GM03348 (cell line): ENCODE data around the gene TCHP.
A peak's percentile ranks its signal among the peaks of the same experiment; 100 is the strongest.
"Not testable (repeated sequence)": the region's sequence is repeated elsewhere in the genome, so short reads cannot be mapped to it uniquely, and the experiment has no call there.

Experiments used
- DNase-seq: peaks from one replicate; pipeline ENCODE4 v3.0.0; 2012; ENCODE audit warnings: low spot score

TCHP gene

DNA sequence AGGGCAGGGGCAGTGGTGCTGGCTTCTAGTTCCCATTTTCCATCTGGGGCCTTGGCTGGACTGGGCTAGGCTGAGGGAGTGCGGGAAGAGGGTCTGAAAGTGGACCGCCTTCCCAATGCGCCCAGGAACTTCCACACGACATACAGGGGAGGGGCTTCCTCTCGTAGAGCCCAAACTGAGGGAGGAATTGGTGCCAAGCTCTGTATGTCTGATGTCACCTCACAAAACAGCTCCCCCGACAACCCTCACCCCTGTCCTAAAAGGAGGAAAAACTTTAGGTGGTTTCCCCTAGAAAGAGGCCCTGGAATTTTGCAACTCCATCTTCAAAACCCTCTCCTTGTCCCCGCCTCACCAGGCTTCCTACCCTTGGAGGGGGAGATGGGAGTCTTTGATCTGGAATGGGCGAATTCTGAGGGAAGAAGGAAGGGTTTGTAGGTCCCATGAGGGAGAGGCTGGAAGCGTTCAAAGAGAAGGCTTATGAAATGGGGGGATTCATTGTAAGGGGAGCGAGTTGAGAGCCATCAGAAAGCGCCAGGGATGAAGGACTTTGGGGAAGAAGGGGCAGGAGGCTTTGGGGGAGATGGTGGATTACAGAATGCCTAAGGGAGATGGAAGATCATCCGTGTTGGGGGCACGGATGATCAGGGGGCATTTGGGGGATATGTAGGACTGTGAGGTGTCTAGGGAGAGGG lies 20.6 kb upstream of the TCHP start:
- DNase-seq, result peak; percentile 48

DNA sequence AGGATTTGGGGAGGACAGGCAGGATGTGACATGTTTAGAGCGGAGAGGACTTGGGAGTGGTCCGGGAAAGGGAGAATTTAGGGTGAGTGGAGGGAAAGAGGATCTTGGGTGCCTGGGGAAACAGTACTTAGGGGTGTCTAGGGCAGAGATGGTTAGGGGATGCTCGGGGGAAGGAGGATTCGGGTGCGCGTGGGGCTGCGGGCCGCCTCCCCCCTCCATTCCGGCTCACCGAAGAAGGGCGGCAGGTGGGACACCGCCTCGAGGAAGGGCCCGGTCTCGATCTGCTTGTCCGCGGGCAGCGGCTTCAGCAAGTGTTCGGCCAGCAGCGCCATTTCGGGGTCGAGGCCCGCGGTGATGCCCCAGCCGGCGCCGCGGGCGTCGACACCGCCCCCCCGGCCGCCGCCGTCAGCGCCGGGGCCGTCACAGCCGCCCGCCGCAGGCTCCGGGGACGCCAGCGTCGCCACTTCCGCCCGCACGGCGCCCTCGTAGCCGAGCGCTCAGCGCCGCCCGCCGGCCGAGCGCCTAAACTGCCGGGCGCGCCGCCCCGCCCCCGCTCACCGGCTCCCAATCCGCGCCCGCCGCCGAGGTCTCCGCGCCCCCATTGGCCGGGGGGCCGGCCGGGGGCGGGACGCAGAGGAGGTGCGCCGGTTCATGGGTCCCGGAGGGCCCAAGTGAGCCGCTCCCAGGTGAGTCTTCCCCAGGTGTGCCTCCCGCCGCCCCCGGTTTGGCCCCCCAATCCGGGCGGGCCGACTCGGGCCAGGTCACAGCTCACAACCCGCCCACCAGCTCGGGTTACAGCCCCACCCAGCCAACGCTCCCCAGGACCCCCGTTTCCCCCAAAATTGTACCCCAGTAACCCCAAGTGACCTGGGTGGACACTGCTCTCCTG lies 19.8 kb upstream of the TCHP start, which contains the start of gene GLTP:
Gene GLTP, minus strand, starts transcription at position 499 of the 889 bp plus-strand sequence. Its CDS starts 167 bp downstream, at position 332.
- peak; percentile 99 for DNase-seq

DNA sequence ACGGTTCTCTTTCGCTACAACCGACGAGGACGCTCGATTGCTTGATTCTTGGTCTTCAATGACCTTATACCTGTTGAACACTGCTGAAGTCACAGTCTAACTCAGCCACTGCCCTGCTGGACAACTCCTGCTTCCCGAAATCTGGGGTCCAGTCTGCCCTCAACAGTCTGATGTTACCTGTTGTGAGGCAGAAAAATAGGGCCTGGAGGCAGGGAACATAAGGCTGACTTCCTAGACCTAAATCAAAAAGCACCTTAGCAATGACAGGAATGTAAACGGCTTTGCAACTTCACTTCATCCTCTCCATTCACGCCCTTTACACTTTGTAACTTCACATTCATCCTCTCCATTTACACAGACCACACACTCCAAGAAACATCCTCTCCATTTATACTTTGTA lies 19.1 kb upstream of the TCHP start:
- DNase-seq, result no peak

- DNase-seq, result no peak
Measured at GRCh38 chr12:109881752-109882151, 18.3 kb upstream of the TCHP start.

GRCh38 chr12:109883461-109883860 lies 16.6 kb upstream of the TCHP start:
- DNase-seq, result no peak

GRCh38 chr12:109885616-109886015 lies 14.5 kb upstream of the TCHP start:
- no peak for DNase-seq

GRCh38 chr12:109888179-109889020 lies 11.7 kb upstream of the TCHP start:
- peak; percentile 88 for DNase-seq

DNA sequence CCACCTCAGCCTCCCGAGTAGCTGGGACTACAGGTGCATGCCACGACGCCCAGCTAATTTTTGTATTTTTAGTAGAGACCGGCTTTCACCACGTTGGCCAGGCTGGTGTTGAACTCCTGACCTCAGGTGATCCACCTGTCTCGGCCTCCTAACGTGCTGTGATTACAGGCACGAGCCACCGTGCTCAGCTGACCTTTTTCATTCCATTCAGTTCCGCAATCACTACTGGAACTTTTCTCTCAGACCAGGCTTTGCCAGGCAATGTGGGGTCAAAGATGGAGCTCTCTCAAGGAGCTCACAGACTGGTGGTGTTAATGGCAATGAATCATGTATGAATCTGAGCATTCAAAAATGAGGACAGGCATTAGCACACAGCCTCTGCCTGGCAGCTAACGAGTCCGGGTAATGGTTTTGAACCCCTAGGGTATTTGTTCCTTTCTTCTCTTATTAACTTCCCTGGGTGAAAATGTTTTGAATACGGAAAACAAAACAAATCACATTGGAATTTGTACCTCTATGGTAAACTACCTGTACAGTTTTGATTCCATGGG lies 9.4 kb upstream of the TCHP start:
- DNase-seq, result no peak

- DNase-seq, result not testable (repeated sequence)
Measured at GRCh38 chr12:109891731-109892130, 8.3 kb upstream of the TCHP start.

DNA sequence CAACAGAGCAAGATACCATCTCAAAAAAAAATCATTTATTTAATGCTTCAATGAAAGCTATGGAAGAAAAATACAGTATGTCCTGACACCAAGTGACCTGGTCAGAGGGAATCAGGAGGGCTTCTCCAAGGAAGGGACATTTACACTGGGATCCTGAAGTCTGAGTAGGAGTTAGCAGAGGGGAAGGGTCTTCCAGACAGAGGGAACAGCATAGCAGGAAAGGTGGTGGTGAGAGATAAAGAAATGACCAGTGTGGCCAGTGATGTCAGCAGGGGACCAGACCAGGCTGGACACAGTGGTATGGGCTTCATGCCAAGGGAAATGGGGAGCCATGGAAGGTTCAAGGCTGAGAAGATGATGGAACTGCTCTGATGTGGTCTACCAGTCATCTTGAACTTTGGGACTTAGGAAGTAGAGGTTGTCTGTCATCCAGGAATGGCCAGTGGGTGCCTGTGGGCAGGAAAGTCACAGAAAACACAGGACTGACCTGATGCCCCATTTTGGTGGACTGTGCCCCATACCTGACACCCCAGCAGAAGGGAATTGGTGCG lies 7.8 kb upstream of the TCHP start:
- no peak for DNase-seq

DNA sequence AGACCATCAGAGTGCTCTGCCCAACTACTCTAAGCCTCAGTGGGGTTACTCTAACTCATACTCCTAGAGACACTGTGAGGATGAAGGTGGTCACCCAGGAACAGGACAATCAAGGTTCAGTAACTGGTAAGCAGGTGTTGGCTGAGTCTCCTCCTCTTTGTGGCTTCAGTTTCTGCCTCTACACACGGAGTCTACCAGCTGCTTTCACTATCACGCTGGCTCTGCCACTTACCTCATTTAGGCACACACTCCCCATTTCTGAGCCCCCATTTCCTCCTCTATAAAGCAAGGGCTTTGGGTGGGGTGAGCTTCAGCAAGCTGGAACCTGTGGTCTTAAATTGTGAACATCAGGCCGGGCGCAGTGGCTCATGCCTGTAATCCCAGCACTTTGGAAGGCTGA lies 7.3 kb upstream of the TCHP start:
- no peak for DNase-seq

GRCh38 chr12:109893261-109893995 lies 6.6 kb upstream of the TCHP start:
- no peak for DNase-seq

- DNase-seq, result no peak
Measured at GRCh38 chr12:109894939-109895338, 5.1 kb upstream of the TCHP start.

GRCh38 chr12:109896188-109896587 lies 3.9 kb upstream of the TCHP start:
- no peak for DNase-seq

- DNase-seq, result no peak
Measured at GRCh38 chr12:109897029-109897428, 3.0 kb upstream of the TCHP start.

GRCh38 chr12:109899345-109899744 lies 729 bp upstream of the TCHP start:
- DNase-seq, result not testable (repeated sequence)

- DNase-seq, result peak; percentile 31
Measured at GRCh38 chr12:109900752-109901580, 892 bp downstream of the TCHP start.

DNA sequence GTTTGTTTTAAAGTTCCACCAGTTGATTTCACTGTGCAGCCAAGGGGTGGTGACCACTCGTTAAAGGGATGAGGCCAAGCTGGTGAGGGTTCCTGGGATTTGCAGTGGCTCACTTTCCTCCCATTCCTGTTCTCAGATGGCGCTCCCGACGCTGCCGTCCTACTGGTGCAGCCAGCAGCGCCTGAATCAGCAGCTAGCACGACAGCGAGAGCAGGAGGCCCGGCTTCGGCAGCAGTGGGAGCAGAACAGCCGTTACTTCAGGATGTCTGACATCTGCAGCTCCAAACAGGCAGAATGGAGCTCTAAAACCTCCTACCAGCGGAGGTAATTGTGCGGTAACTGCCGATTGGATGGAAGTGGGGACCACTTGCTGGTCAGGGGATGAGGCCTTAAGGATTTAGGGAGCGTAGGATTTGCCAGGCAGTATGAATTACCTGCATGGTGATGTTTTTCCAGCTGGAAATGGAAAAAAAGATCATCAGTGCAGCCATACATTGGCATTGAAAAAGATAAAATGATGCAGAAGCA lies 2.9 kb downstream of the TCHP start:
- DNase-seq, result no peak

DNA sequence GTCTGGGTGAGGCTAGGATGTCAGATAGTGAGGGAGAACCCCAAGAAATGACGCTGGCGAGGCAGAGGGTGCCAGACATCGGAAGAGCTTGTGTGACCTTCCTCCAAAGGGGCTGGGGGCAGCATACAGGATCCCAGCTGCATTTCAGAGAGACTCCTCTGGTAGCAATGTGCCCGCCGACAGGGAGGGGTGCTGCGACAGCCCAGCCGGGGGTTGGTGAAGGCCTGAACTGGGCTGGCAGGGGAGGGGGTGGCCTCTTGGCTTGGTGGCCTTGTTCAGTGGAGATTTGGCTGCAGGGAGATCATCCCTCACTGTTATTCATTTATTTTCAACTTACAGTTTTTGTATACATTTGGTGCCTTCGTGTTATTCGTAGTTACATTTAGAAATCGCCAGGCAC lies 5.2 kb downstream of the TCHP start:
- DNase-seq, result no peak
